ENCODE data around the gene CEP170. TPM values are rescaled to one million over a fixed set of nuclear protein-coding genes. Genes with fewer than 3 reads are reported as not detected.

CEP170 gene
- polyA plus RNA-seq (ENCODE audit: insufficient read depth in 1 of 5, insufficient read length in 5 of 5, low replicate concordance in 1 of 5) = 10 to 100 TPM; 55.3 to 94.9 (median 73.7) TPM
- long read RNA-seq, donor 1, partial matches to known transcripts = 0 of 5 reads
- long read RNA-seq, donor 1, other reads (novel, unspliced or antisense) = 0 of 5 reads
- long read RNA-seq, donor 2, partial matches to known transcripts = 29 of 29 reads
- long read RNA-seq, donor 2, other reads (novel, unspliced or antisense) = 0 of 29 reads
- long read RNA-seq, donor 3, partial matches to known transcripts = 61 of 68 reads
- long read RNA-seq, donor 3, other reads (novel, unspliced or antisense) = 6 of 68 reads
- long read RNA-seq, donor 4, partial matches to known transcripts = 13 of 29 reads
- long read RNA-seq, donor 4, other reads (novel, unspliced or antisense) = 16 of 29 reads
- long read RNA-seq, donor 5, full-length matches to known transcripts = 3 of 17 reads
- long read RNA-seq, donor 5, partial matches to known transcripts = 14 of 17 reads
- long read RNA-seq, donor 5, other reads (novel, unspliced or antisense) = 0 of 17 reads
- long read RNA-seq, donor 6, full-length matches to known transcripts = 6 of 33 reads
- long read RNA-seq, donor 6, partial matches to known transcripts = 22 of 33 reads
- long read RNA-seq, donor 6, other reads (novel, unspliced or antisense) = 5 of 33 reads
- long read RNA-seq, donor 7, partial matches to known transcripts = 44 of 47 reads
- long read RNA-seq, donor 7, other reads (novel, unspliced or antisense) = 0 of 47 reads
- long read RNA-seq, donor 8, partial matches to known transcripts = 12 of 21 reads
- long read RNA-seq, donor 8, other reads (novel, unspliced or antisense) = 8 of 21 reads

DNA sequence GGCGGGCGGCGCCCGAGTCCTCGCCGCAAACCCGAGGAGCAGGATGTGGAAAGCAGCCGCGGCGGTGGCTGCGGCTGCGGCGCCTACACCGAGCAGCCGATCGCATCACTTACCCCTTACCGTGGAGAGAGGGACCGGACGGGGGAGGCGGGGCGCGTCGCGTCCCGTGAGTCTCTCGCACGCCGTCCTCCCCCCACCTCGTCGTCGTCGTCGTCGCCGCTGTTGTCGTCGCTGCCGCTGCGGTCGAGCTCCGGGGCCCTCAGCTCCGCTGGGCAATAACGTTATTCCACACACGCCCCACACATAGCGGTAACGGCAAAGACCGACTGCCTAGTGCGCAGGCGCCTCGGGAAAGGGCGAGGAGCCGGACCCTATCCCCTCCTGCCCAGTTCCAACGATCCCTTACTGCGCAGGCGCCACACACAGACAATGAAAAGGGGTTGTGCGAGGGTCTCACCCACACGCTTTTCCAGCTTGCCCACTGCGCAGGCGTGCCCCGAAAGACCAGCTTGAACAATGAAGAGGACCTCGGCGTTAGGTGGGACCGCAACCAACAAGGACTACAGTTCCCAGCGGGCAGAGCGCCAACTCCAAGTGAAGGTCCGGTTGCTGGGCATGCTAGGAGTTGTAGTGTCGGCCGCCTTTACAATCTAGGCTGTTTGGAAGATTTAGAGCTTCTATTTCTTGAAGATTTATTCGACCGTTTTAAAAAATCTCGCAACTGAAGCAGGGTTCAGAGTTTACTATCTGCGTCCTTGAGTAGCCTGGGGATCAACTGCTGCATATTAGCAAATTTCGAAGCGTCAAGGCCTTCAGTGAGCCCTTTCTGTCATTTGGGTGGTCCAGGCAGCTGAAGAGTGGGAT is at the start of gene CEP170:
CEP170 (minus strand) TSS at position 355 of the 864 bp plus-strand sequence. CDS start 30,001 bp downstream, outside the sequence.
- DNase-seq = peak; percentile 98

DNA sequence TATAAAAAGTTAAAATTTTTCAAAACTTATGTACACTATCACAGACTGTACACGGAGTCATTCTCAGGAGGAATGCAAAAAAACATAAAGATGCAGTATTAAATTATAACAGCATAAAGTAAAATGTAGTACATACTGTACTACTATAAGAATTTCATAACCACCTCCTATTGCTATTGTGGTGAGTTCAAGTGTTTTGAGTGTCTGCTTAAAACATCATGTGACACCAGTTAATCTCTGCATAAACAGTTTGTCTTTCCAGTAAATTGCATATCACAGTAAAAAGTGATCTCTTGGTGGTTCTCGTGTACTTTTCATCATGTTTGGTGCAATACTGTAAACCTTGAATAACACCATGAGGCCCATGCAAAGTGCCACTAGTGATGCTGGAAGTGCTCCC is 46.0 kb upstream of the CEP170 start:
- no peak for DNase-seq

DNA sequence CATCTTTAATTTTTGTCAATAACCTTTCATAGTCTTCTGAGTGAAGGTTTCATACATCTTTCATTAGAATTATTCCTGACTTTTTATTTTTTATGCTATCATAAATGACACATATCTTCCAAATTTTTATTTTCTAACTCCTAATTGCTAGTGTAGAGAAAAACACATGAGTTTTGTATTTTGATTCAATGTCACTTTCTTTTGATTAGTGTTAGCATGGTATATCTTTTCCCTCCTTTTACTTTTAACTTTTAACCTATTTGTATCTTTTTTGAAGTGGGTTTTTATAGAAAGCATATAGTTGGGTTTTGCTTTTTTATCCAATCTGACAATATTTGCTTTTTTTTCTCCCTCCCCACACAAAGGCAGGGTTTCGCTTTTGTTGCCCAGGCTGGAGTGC is 44.0 kb upstream of the CEP170 start:
- DNase-seq = no peak

DNA sequence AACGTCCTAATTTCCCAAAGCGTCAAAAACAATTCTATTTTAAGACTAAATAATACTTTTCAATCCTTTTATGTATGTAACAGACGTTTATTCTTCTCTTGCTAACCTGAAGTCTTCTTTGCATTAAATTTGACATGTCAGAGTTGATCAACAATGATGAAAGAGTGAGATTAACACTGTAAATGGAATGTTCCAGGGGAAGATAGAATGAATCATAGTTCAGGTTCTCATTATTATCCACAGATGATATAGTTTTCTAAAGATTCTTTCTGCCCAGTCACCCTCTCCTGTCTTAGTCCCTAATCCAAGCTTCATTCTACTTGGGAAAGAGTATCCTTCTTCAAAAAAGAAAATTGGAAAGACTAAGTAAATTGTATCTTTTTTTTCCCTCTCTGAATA is 39.6 kb upstream of the CEP170 start:
- DNase-seq = no peak

DNA sequence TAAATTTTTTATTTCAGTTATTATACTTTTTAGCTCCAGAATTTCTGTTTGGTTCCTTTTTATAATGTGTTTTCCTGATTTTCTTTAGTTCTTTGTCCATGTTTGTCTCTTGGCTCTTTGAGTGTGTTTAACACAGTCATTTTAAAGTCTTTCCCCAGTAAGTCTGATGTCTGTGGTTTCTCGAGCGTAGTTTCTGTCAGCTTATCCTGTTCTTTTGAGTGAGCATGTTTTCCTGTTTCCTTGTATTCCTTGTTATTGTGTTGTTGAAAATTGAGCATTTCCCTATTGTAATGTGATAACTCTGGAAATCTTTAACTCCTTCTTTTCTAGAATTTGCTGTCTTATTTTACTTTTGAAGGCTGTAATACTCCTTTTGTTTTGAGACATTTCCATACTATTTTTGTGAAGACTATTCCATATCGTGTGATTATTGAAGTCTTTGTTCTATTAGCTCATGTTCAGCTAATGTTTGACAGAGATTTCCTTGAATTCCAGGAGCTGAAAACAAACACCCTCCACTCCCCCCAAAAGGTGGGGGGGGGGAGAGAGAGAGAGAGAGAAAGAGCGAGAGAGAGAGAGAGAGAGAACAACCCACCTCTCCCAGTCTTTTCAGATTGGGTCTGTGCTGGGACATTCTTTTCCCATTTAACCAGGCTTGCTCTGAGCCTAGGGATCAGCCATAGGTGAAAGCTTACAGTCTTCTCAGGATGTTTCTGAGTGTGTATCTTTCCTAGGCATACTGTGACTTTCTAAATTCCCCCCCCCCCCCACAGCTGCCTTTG is 39.1 kb upstream of the CEP170 start:
- no peak for DNase-seq

DNA sequence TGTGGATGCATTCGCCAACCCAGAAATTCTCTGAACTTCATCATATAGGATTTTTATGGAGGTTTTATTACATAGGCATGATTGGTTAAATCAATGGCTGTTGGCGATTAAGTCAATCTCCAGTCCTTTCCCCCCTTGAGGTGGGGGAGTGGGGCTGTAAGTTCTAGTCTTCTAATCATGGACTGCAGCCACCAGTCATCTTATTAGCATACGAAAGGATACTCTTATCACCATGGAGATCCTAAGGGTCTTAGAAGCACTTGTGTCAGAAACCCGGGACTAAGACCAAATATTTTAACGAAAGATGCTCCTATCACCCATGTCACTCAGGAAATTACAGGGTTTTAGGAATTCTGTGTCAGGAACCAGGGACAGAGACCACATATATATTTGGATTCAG is 37.0 kb upstream of the CEP170 start:
- DNase-seq = no peak

DNA sequence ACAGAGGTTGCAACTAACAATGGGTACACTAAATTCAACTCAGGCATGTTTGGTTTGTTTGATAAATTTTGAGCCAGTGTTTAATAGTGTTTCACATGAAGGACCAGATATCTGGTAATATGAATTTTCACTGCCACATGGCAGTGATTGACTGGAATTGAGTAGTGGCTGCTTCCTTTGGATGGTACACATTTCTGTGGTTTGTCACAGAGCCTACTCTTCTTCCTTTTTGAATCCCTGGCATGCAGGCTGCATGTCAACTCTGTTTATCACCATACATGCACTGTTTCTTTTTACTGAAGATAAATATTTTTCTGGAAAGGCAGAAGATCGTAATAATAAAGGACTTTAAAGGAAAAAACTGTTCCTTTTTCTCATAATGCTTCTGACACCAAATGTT is 36.2 kb upstream of the CEP170 start:
- no peak for DNase-seq

DNA sequence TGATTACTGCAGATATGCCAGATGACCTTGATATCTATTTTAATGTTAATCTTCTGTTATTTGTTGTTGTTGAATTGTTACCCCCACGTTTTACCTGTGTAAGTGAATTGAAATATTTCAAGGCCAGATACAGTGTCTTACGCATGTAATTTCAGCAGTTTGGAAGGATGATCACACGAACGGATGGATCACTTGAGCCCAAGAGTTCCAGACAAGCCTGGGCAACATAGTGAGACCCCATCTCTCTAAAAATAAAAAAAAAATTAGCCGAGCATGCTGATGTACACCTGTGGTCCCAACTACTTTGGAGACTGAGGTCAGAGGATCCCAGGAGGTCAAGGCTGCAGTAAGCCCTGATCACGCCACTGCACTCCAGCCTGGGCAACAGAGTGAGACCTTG is 33.0 kb upstream of the CEP170 start:
- no peak for DNase-seq

DNA sequence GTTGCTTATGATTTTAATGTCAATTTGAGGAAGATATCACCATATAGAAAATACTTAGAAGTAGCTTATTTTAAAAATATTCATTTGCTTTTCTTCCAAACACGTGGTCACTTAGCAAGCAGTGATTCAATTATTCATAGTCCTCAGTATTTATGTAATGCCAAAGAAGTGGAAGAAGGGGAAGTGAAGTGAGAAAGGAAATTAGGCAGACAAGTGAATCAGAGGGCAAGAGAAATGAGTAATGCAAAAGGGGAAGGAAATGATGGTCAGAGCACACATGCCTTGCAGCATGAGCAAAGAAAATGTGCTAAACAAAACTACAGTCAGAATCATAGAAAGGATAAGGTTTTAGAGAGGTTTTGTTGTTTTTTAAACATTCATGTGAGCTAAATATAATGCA is 32.6 kb upstream of the CEP170 start:
- no peak for DNase-seq

DNA sequence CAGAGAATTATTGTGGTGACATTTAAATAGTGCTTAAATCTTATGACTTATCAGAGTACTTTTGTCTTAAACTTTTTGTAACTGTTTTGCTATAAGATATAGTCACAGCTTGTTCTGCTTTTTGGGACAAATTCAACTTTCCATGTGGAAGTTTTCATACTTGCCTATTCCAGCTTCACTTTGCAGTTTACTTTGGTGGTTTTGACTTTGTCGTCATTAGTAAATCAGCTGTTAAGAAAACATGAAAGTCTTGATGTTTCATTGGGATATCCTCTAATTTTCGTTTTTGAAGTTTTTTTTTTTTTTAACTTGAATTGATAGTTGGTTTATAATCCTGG is 32.0 kb upstream of the CEP170 start:
- DNase-seq = peak; percentile 35 to 50

DNA sequence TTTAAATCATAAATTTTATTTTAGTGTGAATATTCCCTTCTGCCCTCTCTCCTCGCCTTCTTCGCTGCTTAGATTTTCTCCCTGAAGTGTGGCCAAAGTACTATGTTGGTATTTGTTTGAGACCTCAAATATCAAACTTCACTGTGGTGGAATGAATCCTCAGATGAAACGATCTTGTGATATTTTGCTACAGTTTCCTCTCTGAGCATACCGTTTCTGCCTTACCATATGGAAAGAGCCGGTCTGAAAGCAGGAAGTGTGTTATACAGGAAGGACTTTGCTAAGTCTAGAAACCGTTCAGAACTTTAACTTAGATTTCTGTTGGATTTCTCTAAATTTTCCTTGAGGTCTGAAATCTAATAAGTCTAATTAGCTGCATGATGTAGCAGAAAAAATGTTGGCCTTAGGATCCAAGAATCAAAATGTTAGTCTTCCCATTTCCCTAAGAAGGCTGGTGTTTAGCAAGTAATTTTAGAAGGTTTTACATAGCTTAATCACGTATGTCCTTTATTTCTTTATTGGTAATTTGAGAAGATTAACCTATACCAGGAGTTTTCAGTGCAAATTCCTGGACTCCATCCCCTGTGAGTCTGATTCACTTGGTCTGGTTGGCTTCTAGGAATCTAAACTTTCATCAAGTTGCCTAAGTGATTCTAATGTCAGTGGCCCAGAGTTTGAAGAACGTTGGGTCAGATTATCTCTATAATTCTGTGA is 31.5 kb upstream of the CEP170 start:
- no peak for DNase-seq

DNA sequence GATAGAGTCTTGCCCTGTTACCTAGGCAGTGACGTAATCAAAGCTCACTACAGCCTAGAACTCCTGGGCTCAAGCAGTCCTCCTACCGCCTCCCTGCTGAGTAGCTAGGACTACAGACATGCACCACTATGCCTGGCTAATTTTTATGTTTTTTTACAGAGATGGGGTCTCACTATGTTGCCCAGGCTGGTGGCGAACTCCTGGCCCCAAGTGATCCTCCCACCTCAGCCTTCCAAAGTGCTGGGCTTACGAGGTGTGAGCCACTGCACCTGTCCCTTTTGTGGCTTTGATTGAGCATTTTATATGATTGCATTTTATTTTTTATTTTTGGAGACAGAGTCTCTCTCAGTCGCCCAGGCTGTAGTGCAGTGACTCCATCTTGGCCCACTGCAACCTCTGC is 26.6 kb upstream of the CEP170 start:
- no peak for DNase-seq

DNA sequence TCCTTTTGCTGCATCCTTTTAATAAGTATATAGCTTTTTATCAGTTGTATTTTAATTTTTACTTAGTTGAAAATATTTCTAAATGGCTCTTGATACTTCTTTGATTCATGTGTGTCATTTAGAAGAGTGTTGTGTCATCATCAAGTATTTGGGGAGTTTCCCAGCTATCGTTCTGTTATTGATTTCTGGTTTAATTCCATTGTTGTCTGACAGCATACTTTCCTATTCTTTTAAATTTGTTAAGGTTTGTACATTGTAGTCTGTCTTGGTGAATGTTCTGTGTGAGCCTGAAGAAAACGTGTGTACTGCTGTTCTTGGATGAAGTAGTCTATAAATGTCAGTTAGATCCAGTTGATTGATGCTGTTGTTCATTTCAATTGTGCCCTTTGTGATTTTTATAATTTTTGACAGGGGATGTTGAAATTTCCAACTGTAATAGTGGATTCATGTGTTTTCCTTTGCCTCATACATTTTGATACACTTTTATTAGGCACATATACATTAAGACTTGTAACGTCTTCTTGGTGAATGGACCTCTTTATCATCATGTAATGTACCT is 25.6 kb upstream of the CEP170 start:
- DNase-seq = no peak

DNA sequence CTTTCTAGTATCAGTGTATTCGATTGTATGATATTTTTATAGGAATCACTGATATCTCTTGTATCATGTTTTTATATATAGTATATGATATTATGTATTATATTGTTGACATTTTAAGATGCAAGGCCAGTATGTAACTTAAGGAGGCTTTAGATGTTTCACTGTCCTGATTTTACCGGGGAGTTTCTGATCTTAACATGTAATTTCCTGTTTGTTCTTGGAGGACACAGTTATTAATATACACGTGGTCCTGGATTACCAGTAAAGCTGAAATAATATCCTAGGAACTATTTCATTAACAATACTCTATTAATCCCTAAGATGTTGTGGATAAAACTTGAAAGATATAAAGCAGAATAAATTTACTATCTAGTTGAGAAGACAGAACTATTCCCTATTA is 20.2 kb upstream of the CEP170 start:
- DNase-seq = no peak

DNA sequence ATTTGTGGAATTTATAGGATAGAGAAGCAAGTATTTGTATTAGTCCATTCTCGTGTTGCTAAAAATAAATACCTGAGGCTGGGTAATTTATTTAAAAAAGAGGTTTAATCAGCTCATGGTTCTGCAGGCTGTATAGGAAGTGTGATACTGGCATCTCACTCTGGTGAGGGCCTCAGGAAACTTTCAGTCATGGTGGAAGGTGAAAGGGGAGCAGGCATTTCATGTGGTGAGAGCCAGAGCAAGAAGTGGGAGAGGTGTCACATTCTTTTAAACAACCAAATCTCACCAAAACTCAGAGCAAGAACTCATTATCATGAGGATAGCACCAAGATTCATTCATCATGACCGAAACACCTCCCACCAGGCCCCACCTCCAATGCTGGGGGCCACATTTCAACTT is 18.9 kb upstream of the CEP170 start:
- DNase-seq = no peak

DNA sequence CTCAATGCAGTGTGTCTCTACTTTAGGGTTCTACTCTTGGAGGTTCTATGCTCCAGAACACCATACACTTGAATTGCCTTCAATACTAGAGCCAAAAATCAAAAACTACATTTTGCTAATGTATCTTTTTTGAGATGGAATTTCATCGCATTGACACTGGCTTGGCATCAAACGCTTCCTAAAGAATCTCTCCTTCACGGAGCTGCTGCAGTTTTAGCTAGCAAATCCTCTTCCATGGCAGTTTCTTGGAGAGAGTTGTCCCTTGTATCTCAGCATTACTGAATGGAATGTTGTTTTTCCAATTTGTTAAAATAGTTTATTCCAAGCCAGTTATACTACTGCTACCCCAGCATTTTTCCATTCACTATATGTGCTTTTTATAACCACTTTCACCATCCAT is 18.4 kb upstream of the CEP170 start:
- no peak for DNase-seq

DNA sequence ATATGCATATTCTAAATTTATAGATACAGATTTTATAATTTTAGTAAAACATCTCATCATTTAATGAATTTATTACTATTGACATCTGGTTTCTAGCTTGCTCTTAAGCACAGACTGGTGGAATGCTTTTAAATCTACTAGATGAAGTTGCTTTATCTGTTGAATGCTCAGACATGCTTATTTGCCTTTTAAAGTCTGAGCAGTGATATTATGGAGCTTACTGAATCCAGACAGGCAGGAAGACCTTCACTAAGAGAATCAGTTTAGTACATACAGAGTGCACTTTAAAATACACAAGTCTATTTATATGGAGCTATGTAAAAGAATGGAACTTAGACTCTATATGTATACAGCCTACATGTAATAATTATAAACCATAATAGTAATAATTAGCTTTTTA is 17.3 kb upstream of the CEP170 start:
- DNase-seq = no peak

DNA sequence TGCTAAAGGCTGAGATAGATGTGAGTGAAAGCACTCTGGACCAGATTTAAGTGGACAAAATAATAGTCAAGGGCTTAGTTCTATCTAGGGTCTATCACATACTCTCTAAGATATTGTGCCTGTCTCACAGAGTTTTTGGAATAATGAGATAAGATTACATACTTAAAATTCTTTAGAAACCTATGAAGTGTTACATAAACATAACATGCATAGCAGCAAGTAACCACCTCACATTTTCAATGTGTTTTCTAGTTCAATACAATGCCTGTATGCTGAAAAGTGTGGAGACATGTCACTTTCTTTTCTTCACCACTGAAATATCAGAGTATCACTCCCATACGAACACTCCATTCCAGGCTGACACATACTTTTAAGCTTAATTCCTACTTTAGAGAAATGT is 16.9 kb upstream of the CEP170 start:
- DNase-seq = no peak

DNA sequence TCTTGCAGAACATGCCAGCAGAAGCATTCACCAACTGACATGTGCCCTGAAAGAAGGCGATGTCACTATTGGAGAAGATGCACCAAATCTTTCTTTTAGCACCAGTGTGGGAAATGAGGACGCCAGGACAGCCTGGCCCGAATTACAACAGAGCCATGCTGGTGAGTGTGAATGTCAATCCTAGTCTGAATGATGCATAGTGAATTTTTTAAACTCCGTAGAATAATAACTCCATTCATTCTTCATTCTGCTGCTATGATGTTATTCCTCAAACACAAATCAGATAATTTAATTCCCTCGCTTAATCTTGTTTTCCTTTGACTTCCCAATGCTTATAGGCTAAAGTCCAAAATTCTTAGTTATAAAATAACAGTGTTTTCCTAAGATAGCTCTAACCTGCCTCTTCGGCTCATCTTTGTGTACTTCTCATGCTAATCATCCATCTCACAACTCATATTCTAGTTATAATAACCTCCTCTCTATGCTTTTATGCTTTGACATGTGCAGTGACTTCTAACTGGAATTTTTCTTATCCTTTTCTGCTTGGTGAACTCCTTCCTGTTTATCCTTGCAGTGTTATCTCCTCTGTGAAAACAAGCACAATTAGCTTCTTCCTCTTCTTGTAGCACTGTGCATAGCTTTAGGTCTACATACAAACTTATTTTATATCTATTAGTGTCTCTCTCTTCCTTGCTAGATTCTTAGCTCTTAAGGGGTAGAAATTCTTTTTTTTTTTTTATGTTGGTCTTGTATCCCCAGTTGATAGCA is 15.2 kb upstream of the CEP170 start:
- no peak for DNase-seq

DNA sequence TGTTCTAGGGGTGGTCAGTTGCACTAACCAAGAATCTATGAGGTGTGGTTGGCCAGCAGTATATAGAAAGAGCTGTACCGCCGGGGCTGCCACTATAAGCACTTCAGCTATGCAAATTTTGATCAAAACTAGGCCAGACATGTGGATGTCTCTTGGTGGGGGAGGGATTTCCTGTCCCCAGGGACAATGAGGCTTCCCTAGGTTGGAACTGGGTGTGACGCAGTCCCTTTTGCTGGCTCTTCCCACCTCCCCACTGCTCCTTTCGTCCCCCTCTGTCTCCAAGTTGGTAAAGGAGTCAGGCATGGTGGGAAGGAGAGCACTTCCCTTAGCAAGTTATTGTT is 14.3 kb upstream of the CEP170 start:
- no peak for DNase-seq

All from right lung (tissue), 10 donors.